ENCODE data around the gene MSANTD7.

The MSANTD7 gene

DNA sequence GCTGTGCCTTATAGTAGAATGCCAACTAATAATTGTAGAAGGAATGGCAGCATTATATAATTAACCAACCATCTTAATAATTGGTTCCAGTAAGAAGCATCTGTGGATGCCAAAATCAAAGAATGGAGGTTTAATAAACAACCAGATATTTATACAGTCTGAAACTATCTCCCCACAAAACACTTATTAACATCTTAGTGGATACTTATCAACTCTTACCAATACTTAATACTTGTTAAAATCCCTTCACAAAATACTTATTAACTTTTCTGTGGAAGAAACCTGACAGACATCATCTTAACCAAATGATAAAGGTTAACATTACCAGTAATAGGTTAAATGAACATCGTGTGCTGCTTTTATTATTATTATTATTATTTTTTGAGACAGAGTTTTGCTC, 34.3 kb upstream of the MSANTD7 start:
- H3K79me2 ChIP-seq (ENCODE audit: insufficient read depth, low read depth): no peaks in the 10 kb centered on the region
- no peaks in the 10 kb centered on the region for H4K20me1 ChIP-seq (ENCODE audit: insufficient read depth)
- H2AFZ ChIP-seq (ENCODE audit: low read depth): no peak overlapping the region
- H3K4me2 ChIP-seq: no peak overlapping the region
- TF ChIP-seq, protein P1, sequence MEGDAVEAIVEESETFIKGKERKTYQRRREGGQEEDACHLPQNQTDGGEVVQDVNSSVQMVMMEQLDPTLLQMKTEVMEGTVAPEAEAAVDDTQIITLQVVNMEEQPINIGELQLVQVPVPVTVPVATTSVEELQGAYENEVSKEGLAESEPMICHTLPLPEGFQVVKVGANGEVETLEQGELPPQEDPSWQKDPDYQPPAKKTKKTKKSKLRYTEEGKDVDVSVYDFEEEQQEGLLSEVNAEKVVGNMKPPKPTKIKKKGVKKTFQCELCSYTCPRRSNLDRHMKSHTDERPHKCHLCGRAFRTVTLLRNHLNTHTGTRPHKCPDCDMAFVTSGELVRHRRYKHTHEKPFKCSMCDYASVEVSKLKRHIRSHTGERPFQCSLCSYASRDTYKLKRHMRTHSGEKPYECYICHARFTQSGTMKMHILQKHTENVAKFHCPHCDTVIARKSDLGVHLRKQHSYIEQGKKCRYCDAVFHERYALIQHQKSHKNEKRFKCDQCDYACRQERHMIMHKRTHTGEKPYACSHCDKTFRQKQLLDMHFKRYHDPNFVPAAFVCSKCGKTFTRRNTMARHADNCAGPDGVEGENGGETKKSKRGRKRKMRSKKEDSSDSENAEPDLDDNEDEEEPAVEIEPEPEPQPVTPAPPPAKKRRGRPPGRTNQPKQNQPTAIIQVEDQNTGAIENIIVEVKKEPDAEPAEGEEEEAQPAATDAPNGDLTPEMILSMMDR (conservative IDR thresholded peaks at IDR 0.05; ENCODE audit: low read depth, low read length): no peak
- H3K4me1 ChIP-seq (ENCODE audit: low read depth, poor library complexity, severe bottlenecking): no peaks in the 10 kb centered on the region
- H3K9ac ChIP-seq: no peak overlapping the region
- no peak overlapping the region for H3K27ac ChIP-seq
- H3K36me3 ChIP-seq (ENCODE audit: insufficient read depth): no peaks in the 10 kb centered on the region
- no peak overlapping the region for H3K4me3 ChIP-seq (IDR thresholded peaks at IDR 0.05; ENCODE audit: insufficient read depth, low read depth, low read length)
- H3K27me3 ChIP-seq (ENCODE audit: insufficient read depth, low read depth): no peaks in the 10 kb centered on the region

DNA sequence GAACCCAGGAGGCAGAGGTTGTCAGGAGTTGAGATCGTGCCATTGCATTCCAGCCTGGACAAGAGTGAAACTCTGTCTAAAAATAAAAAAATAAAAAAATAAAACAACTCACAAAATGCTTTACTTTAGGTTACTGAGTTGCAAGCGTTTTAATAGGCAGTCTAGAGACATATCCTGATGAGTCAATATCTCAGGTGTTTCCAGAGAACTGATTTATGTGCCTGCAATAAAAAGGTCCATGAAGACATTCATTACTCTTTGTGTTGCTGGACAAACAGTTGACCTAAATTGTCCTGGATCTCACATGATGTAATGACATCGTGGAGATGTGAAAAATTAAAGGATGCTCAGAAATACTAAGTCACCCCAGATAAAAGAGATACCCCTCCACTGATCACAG, 31.8 kb upstream of the MSANTD7 start:
- H3K9ac ChIP-seq: no peak overlapping the region
- H3K79me2 ChIP-seq (ENCODE audit: insufficient read depth, low read depth): no peaks in the 10 kb centered on the region
- TF ChIP-seq, protein P1 (conservative IDR thresholded peaks at IDR 0.05; ENCODE audit: low read depth, low read length): no peak
- no peaks in the 10 kb centered on the region for H3K27me3 ChIP-seq (ENCODE audit: insufficient read depth, low read depth)
- H3K36me3 ChIP-seq (ENCODE audit: insufficient read depth): no peaks in the 10 kb centered on the region
- H3K4me3 ChIP-seq (IDR thresholded peaks at IDR 0.05; ENCODE audit: insufficient read depth, low read depth, low read length): no peak overlapping the region
- H3K27ac ChIP-seq: no peak overlapping the region
- H3K4me2 ChIP-seq: no peak overlapping the region
- H4K20me1 ChIP-seq (ENCODE audit: insufficient read depth): no peaks in the 10 kb centered on the region
- H3K4me1 ChIP-seq (ENCODE audit: low read depth, poor library complexity, severe bottlenecking): no peaks in the 10 kb centered on the region
- H2AFZ ChIP-seq (ENCODE audit: low read depth): no peak overlapping the region

DNA sequence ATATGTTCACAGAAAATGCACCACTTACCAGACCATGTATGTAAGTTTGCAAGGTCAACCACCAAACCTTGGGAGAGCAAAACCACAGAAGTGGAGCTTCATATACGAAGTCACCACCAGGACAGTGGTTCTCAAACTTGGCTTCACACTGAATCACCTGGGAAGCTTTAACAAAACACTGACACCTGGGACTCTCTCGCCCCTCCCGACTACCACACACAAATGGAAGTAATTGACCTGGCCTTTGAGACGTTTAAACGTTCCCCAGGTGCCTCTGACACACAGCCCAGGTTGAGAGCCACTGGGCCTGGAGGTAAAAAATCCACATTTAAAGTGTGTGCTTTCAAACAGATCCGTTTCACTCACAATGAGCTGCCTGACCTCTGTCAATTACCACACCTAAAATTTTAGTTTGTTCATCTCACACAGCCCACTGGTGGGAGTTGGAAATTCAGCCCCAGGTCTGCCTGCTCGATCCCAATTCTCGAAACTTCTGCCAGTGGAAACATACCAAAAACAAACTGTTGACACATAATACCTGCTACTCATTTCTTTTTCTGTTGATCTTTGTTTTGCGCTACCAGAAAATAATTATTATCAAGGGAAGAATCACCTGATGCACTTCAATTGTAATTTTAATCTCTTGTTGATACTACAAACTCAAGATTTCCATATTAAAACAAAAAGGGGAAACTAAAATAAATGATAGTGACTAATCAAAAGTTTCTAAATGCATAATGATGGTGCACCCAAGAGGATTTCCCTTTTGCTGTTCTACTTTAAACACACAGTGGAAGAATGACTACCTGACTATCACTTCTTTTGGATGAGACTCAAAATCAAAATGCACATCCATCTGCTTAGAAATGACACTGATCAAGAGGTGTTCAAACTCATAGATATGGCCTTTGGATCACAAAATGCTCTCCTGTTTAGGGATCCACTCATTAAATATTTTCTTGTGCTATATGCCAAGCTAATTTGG, 26.8 kb upstream of the MSANTD7 start:
- Histone ChIP-seq H4K20me1 (ENCODE audit: insufficient read depth) (no peaks in the 10 kb centered on the region), H3K27me3 (ENCODE audit: insufficient read depth, low read depth) (no peaks in the 10 kb centered on the region), H3K9ac (no peak overlapping the region), H3K36me3 (ENCODE audit: insufficient read depth) (no peaks in the 10 kb centered on the region), H2AFZ (ENCODE audit: low read depth) (no peak overlapping the region), H3K27ac (no peak overlapping the region), H3K79me2 (ENCODE audit: insufficient read depth, low read depth) (no peaks in the 10 kb centered on the region), H3K4me3 (IDR thresholded peaks at IDR 0.05; ENCODE audit: insufficient read depth, low read depth, low read length) (no peak overlapping the region), H3K4me1 (ENCODE audit: low read depth, poor library complexity, severe bottlenecking) (no peaks in the 10 kb centered on the region), H3K4me2 (no peak overlapping the region)
- TF ChIP-seq, protein P1 (conservative IDR thresholded peaks at IDR 0.05; ENCODE audit: low read depth, low read length): no peak

DNA sequence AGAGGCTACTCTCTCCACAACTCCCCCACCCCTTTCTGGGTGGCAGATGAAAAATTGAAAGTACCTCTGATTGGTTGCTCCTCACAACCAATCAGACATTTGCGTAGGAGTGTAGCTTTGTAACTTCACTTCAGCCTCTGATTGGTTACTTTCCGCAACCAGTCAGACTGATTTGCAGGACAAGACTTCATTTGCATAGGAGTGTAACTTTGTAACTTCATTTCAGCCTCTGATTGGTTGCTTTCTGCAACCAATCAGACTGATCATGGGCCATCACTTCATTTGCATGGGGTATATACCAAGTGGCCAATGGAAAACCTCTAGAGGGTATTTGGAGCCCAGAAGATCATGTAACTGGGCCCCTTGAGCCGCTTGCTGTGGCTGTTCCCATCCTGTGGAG, 25.8 kb upstream of the MSANTD7 start:
- Histone ChIP-seq H3K79me2 (ENCODE audit: insufficient read depth, low read depth) (no peaks in the 10 kb centered on the region), H3K27me3 (ENCODE audit: insufficient read depth, low read depth) (no peaks in the 10 kb centered on the region), H3K27ac (no peak overlapping the region), H3K4me2 (no peak overlapping the region), H4K20me1 (ENCODE audit: insufficient read depth) (no peaks in the 10 kb centered on the region), H3K9ac (no peak overlapping the region), H2AFZ (ENCODE audit: low read depth) (no peak overlapping the region), H3K4me1 (ENCODE audit: low read depth, poor library complexity, severe bottlenecking) (no peaks in the 10 kb centered on the region), H3K4me3 (IDR thresholded peaks at IDR 0.05; ENCODE audit: insufficient read depth, low read depth, low read length) (no peak overlapping the region), H3K36me3 (ENCODE audit: insufficient read depth) (no peaks in the 10 kb centered on the region)
- TF ChIP-seq, protein P1 (conservative IDR thresholded peaks at IDR 0.05; ENCODE audit: low read depth, low read length): no peak
